K562 (cell line): ENCODE measurements around the gene PLCD1. TPM values are rescaled to one million over a fixed set of nuclear protein-coding genes. Genes with fewer than 3 reads are reported as not detected.

Source experiments
- ATAC-seq: fragments of 200-7000 bp; cut with Tn5 transposase; 3 replicates; pipeline ENCODE4 v1.9.1; 2020; ENCODE audit warnings: moderate library complexity
- BruUV-seq: library from RNA; stranded (reverse); fragments of 400-500 nt; replicated peaks from 2 replicates; lab custom pipeline; 2021; lab: Mats Ljungman, UMichigan
- CTCF ChIA-PET: fragments of 300-600 bp; formaldehyde crosslinking; extraction: SDS; loops from one replicate; lab custom pipeline; 2021; ENCODE audit warnings: low intra/inter-chr PET ratio; lab: Yijun Ruan, JAX
- POLR2A ChIA-PET: fragments of 300-600, 350-650 bp; sonication (Branson Sonifier 250); formaldehyde crosslinking; extraction: SDS; loops from one replicate; lab custom pipeline; 2021; ENCODE audit warnings: antibody characterized with exemption, inconsistent platforms; lab: Yijun Ruan, JAX
- DNase-seq, 4 experiments: peaks; one replicate each; pipeline versions ENCODE4 v3.0.0 to v3.0.0-alpha.2; 2011 to 2018; ENCODE audit warnings: low spot score in 3 of 4, mixed read lengths in 3 of 4; ENCODE audit errors: extremely low read depth in 1 of 4
- FAIRE-seq: peaks from 2 replicates; lab custom pipeline; 2011; peaks lifted over from hg19 to GRCh38; lab: Jason Lieb, UNC
- H2AFZ ChIP-seq: 2 replicates; pipeline ENCODE4 v1.6.0; 2011; ENCODE audit warnings: low read depth, low read length, control low read depth, inconsistent platforms
- H3K27ac ChIP-seq: fragments of 200-600 bp; 3 replicates; pipeline ENCODE4 v1.8.0; 2011; ENCODE audit warnings: low read depth, mild to moderate bottlenecking, control low read depth, inconsistent platforms, low read length, moderate library complexity, mixed read lengths; ENCODE audit errors: extremely low read depth
- H3K27me3 ChIP-seq, 2 experiments: fragments of 300-600 bp in 1 of 2; 2 replicates in 1 of 2; 3 replicates in 1 of 2; pipeline versions ENCODE4 v1.6.0 to v1.8.0; 2011; ENCODE audit warnings: inconsistent platforms in 2 of 2, low read length in 2 of 2, mild to moderate bottlenecking in 1 of 2, mixed read lengths in 1 of 2, moderate library complexity in 1 of 2; ENCODE audit not compliant: control insufficient read depth in 2 of 2, insufficient read depth in 2 of 2
- H3K36me3 ChIP-seq: fragments of 300-600 bp; 3 replicates; pipeline ENCODE4 v1.8.0; 2011; ENCODE audit warnings: mild to moderate bottlenecking, low read length, inconsistent platforms; ENCODE audit not compliant: control insufficient read depth, insufficient read depth
- H3K4me1 ChIP-seq, 2 experiments: fragments of 200-600 bp in 1 of 2; replicated peaks in 1 of 2; 2 replicates in 1 of 2; 3 replicates in 1 of 2; pipeline versions ENCODE4 v1.5.1 to v1.8.0; 2011; ENCODE audit warnings: inconsistent platforms in 2 of 2, low read length in 2 of 2, mild to moderate bottlenecking in 1 of 2, mixed read lengths in 1 of 2, moderate library complexity in 1 of 2; ENCODE audit not compliant: control insufficient read depth in 2 of 2, insufficient read depth in 2 of 2
- H3K4me2 ChIP-seq: 2 replicates; pipeline ENCODE4 v1.6.1; 2011; ENCODE audit warnings: low read length, control low read depth, inconsistent platforms, mixed read lengths; ENCODE audit not compliant: insufficient read depth
- H3K4me3 ChIP-seq: fragments of 200-600 bp; sonication (generic), shearing (Covaris generic); 2 replicates; pipeline ENCODE4 v1.5.1; 2016; ENCODE audit warnings: control low read depth, inconsistent platforms
- H3K79me2 ChIP-seq: fragments of 200-600 bp; 3 replicates; pipeline ENCODE4 v1.8.0; 2011; ENCODE audit warnings: low read length, inconsistent platforms; ENCODE audit not compliant: control insufficient read depth, insufficient read depth
- H3K9ac ChIP-seq, 2 experiments: 2 replicates each; pipeline versions ENCODE4 v1.6.0 to v1.6.1; 2011; ENCODE audit warnings: low read depth in 2 of 2, low read length in 2 of 2, control low read depth in 1 of 2, inconsistent platforms in 1 of 2, mild to moderate bottlenecking in 1 of 2, mixed read lengths in 1 of 2; ENCODE audit not compliant: insufficient read depth in 1 of 2
- H3K9me1 ChIP-seq: one replicate; pipeline ENCODE4 v1.6.0; 2011; ENCODE audit warnings: inconsistent platforms, mild to moderate bottlenecking, low read length, moderate library complexity; ENCODE audit not compliant: control insufficient read depth, insufficient read depth
- H3K9me3 ChIP-seq: replicated peaks from 2 replicates; pipeline ENCODE4 v1.5.1; 2011; ENCODE audit warnings: low read depth, low read length, inconsistent platforms; ENCODE audit not compliant: control insufficient read depth, insufficient read depth
- H4K20me1 ChIP-seq: replicated peaks from 2 replicates; pipeline ENCODE4 v1.6.1; 2011; ENCODE audit warnings: low read length, inconsistent platforms, mixed read lengths; ENCODE audit not compliant: control insufficient read depth, insufficient read depth
- AFF4 ChIP-seq: sonication (generic); formaldehyde crosslinking; IDR thresholded peaks from 2 replicates; pipeline ENCODE4 v1.8.0; 2023; ENCODE audit warnings: mild to moderate bottlenecking, missing genetic modification reagents
- C11orf30 ChIP-seq: fragments of 450-650 bp; IDR thresholded peaks from 2 replicates; pipeline ENCODE4 v1.6.1; 2016; ENCODE audit warnings: low read depth, mild to moderate bottlenecking
- CREB1 ChIP-seq, 2 experiments: sonication (generic) in 1 of 2; formaldehyde crosslinking in 1 of 2; IDR thresholded peaks; 2 replicates each; pipeline versions ENCODE4 v1.6.1 to v1.8.0; 2012 to 2022; ENCODE audit warnings: inconsistent platforms in 1 of 2, mild to moderate bottlenecking in 1 of 2, missing genetic modification reagents in 1 of 2, moderate library complexity in 1 of 2
- IFI16 ChIP-seq: fragments of 250-450 bp; sonication (Bioruptor Pico); IDR thresholded peaks from 2 replicates; pipeline ENCODE4 v2.1.2; 2022; ENCODE audit warnings: mild to moderate bottlenecking, inconsistent platforms
- JUND ChIP-seq, 2 experiments: IDR thresholded peaks; 2 replicates in 1 of 2; 3 replicates in 1 of 2; pipeline ENCODE4 v1.6.1; 2011; ENCODE audit warnings: borderline replicate concordance in 2 of 2, low read depth in 2 of 2, low read length in 2 of 2, improper control_type of control experiment in 1 of 2, missing biosample characterization in 1 of 2, missing genetic modification characterization in 1 of 2, missing genetic modification reagents in 1 of 2
- KAT2B ChIP-seq: IDR thresholded peaks from one replicate; pipeline ENCODE4 v1.6.1; 2012; ENCODE audit warnings: low read depth, mild to moderate bottlenecking, control low read depth, inconsistent platforms, low read length, moderate library complexity
- MED1 ChIP-seq: sonication (generic); formaldehyde crosslinking; IDR thresholded peaks from 2 replicates; pipeline ENCODE4 v1.8.1; 2023; ENCODE audit warnings: missing genetic modification reagents, borderline replicate concordance
- NCOR1 ChIP-seq: fragments of 450-650 bp; IDR thresholded peaks from 2 replicates; pipeline ENCODE4 v1.6.1; 2016; ENCODE audit warnings: mild to moderate bottlenecking, moderate library complexity
- POLR2B ChIP-seq: fragments of 450-650 bp; IDR thresholded peaks from 2 replicates; pipeline ENCODE4 v1.6.1; 2018; ENCODE audit warnings: low read depth; ENCODE audit not compliant: partially characterized antibody
- POLR2G ChIP-seq: fragments of 200-400 bp; formaldehyde crosslinking; IDR thresholded peaks from 2 replicates; pipeline ENCODE4 v1.6.1; 2017; ENCODE audit warnings: low read depth, mild to moderate bottlenecking, antibody characterized with exemption, low read length, moderate library complexity
- RAD51 ChIP-seq: fragments of 450-650 bp; IDR thresholded peaks from 2 replicates; pipeline ENCODE4 v1.7.1; 2016; ENCODE audit warnings: low read depth, mild to moderate bottlenecking, borderline replicate concordance
- ZC3H8 ChIP-seq: fragments of 450-650 bp; IDR thresholded peaks from 2 replicates; pipeline ENCODE4 v1.6.1; 2017
- ZNF282 ChIP-seq: sonication (generic); formaldehyde crosslinking; IDR thresholded peaks from 2 replicates; pipeline ENCODE4 v1.8.1; 2023; ENCODE audit warnings: missing genetic modification reagents
- ZNF699 ChIP-seq: fragments of 250-450 bp; sonication (Bioruptor Pico); IDR thresholded peaks from 2 replicates; pipeline ENCODE4 v1.8.0; 2021; ENCODE audit warnings: mild to moderate bottlenecking, moderate library complexity; ENCODE audit not compliant: insufficient replicate concordance
- ZZZ3 ChIP-seq: fragments of 450-650 bp; IDR thresholded peaks from 2 replicates; pipeline ENCODE4 v1.6.1; 2016; ENCODE audit warnings: antibody characterized with exemption, mild to moderate bottlenecking, moderate library complexity
- WGBS: fragments of 100-300 bp; shearing (Covaris generic); methylation state at CpG from one replicate; pipeline ENCODE4 v1.1.6; 2016; ENCODE audit warnings: low coverage, mixed read lengths; ENCODE audit not compliant: insufficient coverage; ENCODE audit errors: missing lambda C conversion rate; 5-methylcytosine and 5-hydroxymethylcytosine counted together
- in situ Hi-C: fragments of 300-500 bp; cut with MboI; formaldehyde crosslinking; loops from 4 replicates; pipeline ENCODE4 v1.15.0; 2018; ENCODE audit warnings: inconsistent platforms, mixed read lengths
- intact Hi-C: fragments of 100-400 bp; cut with micrococcal nuclease; formaldehyde crosslinking; loops from 2 replicates; pipeline ENCODE4 v1.14.2; 2022
- polyA plus RNA-seq, 8 experiments: library from polyadenylated mRNA; depleted of rRNA in 4 of 8; stranded (reverse) in 5 of 8; unstranded in 3 of 8; fragments of >200 nt; fragmentation: Nextera tagmentation in 2 of 8; fragmentation: Illumina TruSeq in 1 of 8; extraction: Ambion mirVana in 2 of 8; extraction: Trizol in 1 of 8; gene quantifications; 2 replicates each; pipeline versions ENCODE4 v1.2.1 to v1.2.3, GENCODE V29; 2011 to 2014; ENCODE audit warnings: inconsistent platforms in 1 of 8, missing spikeins in 1 of 8
- total RNA-seq, 7 experiments: library from RNA; depleted of rRNA in 6 of 7; stranded (reverse); fragments of >200 nt in 6 of 7; fragmentation: Illumina TruSeq in 2 of 7; extraction: Trizol in 2 of 7; gene quantifications; 2 replicates each; pipeline versions ENCODE4 v1.2.1 to v1.2.3, GENCODE V29; 2011 to 2021; ENCODE audit warnings: low replicate concordance in 1 of 7
- TF ChIP-seq, protein P1 (sequence below): sonication (generic); formaldehyde crosslinking; IDR thresholded peaks from 2 replicates; pipeline ENCODE4 v1.8.0; 2022; ENCODE audit warnings: missing genetic modification reagents, mild to moderate bottlenecking, borderline replicate concordance
- TF ChIP-seq, protein P2 (sequence below): fragments of 250-450 bp; sonication (Bioruptor Pico); IDR thresholded peaks from 2 replicates; pipeline ENCODE4 v1.4.0; 2020

PLCD1 gene
- total and polyA plus RNA-seq, 9 of the 15 experiments (the other 6 are each of a cell fraction or from before 2014, with no cell fraction given) = 5.4 to 209 (median 116) TPM

- ATAC-seq = no peak
- Histone ChIP-seq H3K9me1 (peaks cover 7% of the 10 kb centered on the region), H3K27me3 (no peaks in the 10 kb centered on the region), H3K9ac (peak overlapping the region in 1 of 2 experiments; percentile 64; a peak in 2 of 4 replicates), H4K20me1 (peaks cover 14% of the 10 kb centered on the region), H3K4me2 (no peak overlapping the region), H3K36me3 (peaks cover 80% of the 10 kb centered on the region; the same call in 2 of the 3 replicates), H3K27ac (no peak overlapping the region), H3K9me3 (no peaks in the 10 kb centered on the region), H3K79me2 (no peaks in the 10 kb centered on the region), H2AFZ (no peak overlapping the region), H3K4me3 (no peak overlapping the region), H3K4me1 (peaks cover 6 to 56% of the 10 kb centered on the region in 2 experiments; a peak in 4 of 5 replicates)
- no TSS peak for BruUV-seq
- in situ Hi-C loops = no loop called here
- no peak for DNase-seq
- ChIA-PET CTCF (no interaction called here), POLR2A (interaction anchor here (0.9 to 1.7 kb wide), 3 partner anchors 9 to 43 kb away, joined by 4 to 6 read pairs (median 5); no protein-coding TSS in a partner anchor)
- no peak for FAIRE-seq
- intact Hi-C loops = no loop called here
- WGBS = 69% methylated on average over 5 of the region's 5 CpGs
- no peak for TF ChIP-seq ZNF699 (CRISPR knock-in tag)
- no peak for TF ChIP-seq MED1
- TF ChIP-seq, protein P1, sequence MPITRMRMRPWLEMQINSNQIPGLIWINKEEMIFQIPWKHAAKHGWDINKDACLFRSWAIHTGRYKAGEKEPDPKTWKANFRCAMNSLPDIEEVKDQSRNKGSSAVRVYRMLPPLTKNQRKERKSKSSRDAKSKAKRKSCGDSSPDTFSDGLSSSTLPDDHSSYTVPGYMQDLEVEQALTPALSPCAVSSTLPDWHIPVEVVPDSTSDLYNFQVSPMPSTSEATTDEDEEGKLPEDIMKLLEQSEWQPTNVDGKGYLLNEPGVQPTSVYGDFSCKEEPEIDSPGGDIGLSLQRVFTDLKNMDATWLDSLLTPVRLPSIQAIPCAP (CRISPR knock-in tag) = no peak
- no peak for TF ChIP-seq C11orf30
- no peak for TF ChIP-seq CREB1 (IDR thresholded peaks at IDR 0.05)
- TF ChIP-seq CREB1 (CRISPR knock-in tag; IDR thresholded peaks at IDR 0.05) = no peak
- TF ChIP-seq KAT2B = no peak
- TF ChIP-seq JUND (IDR thresholded peaks at IDR 0.05; ENCODE audit: borderline replicate concordance, low read depth, low read length) = no peak
- no peak for TF ChIP-seq JUND (tag; IDR thresholded peaks at IDR 0.05; ENCODE audit: borderline replicate concordance, low read depth, low read length)
- TF ChIP-seq RAD51 = no peak
- peak; percentile 68 for TF ChIP-seq POLR2G
- peak; percentile 8 for TF ChIP-seq POLR2B
- TF ChIP-seq AFF4 (CRISPR knock-in tag) = no peak
- TF ChIP-seq ZNF282 (CRISPR knock-in tag) = no peak
- no peak for TF ChIP-seq ZZZ3
- no peak for TF ChIP-seq ZC3H8
- no peak for TF ChIP-seq NCOR1
- TF ChIP-seq, protein P2, sequence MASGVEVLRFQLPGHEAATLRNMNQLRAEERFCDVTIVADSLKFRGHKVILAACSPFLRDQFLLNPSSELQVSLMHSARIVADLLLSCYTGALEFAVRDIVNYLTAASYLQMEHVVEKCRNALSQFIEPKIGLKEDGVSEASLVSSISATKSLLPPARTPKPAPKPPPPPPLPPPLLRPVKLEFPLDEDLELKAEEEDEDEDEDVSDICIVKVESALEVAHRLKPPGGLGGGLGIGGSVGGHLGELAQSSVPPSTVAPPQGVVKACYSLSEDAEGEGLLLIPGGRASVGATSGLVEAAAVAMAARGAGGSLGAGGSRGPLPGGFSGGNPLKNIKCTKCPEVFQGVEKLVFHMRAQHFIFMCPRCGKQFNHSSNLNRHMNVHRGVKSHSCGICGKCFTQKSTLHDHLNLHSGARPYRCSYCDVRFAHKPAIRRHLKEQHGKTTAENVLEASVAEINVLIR (CRISPR knock-in tag) = no peak
- TF ChIP-seq IFI16 = no peak
These were observed 23.4 kb downstream of the PLCD1 start for GRCh38 chr3:38006031-38006430.
